ENCODE data around the gene ZNF200.
"Not testable (repeated sequence)": the region's sequence is repeated elsewhere in the genome, so short reads cannot be mapped to it uniquely, and the experiment has no call there.

Gene ZNF200

DNA sequence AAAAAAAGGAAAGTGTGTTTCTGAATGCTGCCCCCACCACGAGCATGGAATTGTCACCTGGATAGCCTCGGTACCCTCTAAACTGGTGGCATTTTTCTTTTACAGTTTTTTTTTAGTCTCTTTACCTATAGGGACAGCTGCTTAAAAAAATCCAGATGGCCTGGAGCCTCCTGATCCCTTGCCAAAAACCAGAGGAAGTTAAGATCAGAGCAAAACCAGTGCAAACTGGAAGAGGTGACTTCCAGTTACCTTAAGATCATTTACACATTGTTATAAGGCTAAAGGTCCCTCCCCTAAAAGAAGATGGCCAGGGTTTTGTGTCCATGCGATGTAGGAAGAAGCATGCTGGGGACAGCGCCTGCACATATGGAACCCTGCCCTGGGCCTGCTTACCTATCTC, 18.0 kb upstream of the ZNF200 start:
- DNase-seq (ENCODE audit: low read depth): no peak

DNA sequence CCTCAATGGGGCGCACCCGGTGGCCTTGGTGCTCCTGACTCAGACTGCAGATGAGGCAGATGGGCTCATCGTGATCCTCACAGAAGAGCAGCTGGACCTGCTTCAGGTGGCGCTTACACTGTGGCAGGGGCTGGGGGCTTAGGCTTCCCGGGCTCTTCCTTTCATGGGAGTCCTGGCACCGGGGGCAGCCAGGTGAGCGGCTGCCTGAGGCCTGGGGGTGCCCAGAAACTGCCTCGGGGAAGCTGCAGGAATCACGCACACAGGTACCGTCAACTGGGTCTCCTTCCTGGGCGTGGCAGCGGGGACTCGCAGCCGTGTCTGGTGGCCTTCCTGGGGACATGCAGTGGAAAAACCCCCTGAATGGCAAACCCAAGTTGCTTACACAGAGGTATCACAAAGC, 14.5 kb upstream of the ZNF200 start:
- DNase-seq (ENCODE audit: low read depth): no peak

DNA sequence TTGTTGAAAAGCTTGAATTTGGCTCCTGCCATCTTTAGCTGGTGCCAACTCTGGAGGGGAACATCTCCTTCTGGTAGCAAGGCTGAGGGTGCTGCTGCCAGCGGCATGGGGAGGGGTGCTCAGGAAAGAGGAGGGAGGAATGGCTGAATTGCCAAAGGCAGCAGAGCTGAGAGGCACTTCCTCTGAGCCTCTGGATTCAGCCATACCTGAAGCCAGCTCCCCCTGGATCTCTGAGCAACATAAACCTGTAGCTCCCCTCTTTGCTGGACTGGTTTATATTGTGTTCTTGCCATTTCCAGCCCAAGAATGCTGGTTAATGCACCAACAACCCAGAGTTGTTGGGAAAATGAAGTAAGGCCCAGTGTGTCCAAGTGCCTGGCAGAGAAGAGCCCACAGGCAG, 14.1 kb upstream of the ZNF200 start:
- no peak for DNase-seq (ENCODE audit: low read depth)

DNA sequence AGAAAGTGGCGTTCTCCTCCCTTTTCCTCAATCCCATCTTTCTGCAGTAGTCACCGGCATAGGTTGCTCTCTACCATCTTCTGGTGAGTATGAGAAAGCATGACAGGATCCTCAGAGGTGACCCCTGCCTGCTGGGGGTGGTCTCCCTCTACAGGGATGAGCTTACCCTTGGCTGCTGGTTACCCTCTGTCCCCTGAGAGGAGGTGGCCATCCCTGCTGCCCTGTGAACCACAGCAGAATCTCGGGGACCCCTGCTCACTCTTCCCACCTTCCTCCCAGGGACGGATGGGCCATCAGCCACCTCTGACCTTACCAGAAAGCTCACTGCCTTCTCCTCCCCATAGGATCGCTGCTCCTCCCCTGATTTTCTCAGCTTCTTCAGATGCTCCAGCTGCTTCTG, 13.6 kb upstream of the ZNF200 start:
- DNase-seq (ENCODE audit: low read depth): no peak

DNA sequence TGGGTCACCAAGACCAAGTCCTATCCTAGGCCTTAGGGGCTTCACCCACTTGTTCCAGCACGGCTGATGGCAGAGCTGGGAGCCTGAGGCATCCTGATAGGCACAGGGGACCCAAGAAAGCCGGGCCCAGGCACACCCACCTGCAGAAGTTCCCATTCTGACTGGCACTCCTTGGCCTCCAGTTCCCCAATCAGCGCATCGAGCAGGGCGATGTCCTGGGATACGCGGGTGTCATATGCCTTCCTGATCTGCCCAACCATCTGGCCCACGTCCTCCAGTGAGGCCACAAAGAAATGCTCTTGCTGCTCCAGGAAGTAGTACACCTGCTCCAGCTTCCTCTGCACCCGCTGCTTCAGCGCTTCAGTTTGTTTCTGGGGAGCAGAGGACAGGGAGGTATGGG, 11.9 kb upstream of the ZNF200 start:
- no peak for DNase-seq (ENCODE audit: low read depth)

DNA sequence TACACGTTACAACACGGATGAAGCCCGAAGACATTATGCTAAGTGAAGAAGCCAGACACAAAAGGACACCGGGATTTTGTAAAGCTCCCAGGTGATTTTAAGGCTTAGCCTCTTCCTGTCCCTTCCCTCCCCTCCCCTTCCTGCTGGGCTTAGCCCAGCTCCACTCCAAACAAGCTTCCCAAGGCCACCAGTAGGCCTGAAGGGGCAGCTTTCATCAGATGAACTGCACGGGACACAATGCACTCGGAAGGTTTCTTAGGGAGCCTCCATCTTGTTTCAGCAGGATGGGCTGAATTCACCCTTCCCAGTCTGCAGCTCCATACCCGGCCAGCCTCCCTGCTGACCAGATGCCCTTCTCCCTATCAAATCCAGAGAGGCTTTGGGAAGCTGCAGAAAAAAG, 11.0 kb upstream of the ZNF200 start:
- DNase-seq (ENCODE audit: low read depth): no peak

DNA sequence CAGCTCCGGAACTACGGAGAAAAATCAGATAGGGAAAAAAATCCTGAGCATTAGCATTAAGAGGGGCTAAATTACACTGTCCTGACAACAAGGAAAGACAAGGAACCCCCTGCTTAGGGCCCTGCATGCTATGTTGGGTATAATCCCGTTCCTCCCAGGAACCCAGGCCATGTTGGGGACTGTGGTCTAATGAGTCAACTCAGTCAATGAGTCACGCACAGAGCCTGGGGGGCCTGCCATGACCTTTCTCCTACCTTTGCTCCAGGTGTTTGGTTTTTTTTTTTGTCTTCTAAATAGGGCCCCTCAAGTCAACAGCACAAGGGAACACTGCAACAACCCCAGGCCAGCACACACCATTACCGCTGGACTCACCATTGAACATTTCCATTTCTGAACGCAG, 8.9 kb upstream of the ZNF200 start:
- DNase-seq (ENCODE audit: low read depth): no peak

DNA sequence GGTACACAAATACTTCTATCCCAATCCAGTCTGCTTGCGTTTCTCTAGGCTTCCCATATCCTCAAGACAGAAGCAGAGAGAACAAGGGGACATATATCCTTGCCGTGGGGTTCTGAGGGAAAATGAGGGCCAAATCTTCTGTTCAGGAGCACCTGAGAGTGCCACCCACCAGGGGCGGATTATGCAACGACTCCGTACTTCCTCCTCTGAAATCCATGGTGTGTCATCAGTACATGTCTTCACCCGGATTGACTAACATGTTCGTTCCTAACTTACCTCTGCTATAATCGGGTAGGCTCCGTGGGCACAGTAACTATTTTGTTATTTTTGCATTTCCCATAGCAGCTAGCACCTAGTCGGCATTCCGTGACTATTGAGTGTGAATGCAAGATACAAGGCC, 7.8 kb upstream of the ZNF200 start:
- DNase-seq (ENCODE audit: low read depth): no peak

DNA sequence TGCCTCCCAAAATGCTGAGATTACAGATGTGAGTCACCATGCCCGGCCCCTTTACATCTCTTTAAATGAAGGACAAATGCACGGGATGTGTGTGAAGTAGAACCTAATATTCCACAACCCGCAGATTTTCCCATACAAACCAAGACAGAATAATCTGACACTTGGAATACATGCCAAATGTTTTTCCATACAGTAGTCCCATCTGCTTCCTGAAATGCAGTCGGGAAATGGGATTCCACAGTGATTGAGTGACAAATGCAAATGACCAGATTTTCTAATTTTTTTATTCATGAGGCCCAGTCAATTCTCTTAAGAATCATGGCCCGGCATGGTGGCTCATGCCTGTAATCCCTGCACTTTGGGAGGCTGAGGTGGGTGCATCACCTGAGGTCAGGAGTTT, 6.8 kb upstream of the ZNF200 start:
- no peak for DNase-seq (ENCODE audit: low read depth)

DNA sequence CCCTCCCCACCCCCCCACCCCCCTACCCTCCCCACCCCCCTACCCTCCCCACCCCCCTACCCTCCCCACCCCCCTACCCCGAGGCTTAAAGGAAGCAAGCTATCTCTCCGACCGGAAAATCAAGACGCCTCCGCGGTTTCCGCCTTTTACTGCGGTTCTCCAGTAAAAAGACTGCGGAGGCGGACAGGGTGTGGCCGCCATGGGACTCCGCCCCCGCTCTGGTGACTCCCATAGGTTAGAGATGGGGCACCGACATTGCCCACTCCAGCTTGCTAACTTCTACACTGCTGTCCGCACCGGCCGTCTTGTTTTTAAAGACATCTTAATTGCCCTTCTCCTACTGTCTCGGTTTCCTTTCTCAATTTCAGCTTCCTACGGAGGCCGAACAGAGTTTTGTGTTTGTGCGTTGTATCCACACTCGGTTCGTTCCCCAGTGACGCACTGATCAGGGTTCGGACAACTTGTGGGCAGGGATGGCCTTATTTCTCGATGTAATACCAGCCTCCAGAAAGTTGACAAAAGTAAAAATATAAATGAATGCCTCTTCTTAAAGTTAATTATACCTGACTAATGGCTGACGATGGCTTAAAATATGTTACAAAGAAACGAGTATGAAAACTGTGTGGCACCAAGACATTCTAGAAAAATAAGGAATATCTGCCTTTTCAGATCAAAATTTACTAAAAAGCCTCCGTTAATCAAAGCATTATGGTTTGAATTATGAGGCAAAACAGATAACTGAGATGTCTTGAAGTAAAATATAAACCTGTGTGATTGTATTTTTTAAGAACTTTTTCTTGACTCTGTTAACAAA, 1.1 kb upstream of the ZNF200 start:
- DNase-seq (ENCODE audit: low read depth): no peak

DNA sequence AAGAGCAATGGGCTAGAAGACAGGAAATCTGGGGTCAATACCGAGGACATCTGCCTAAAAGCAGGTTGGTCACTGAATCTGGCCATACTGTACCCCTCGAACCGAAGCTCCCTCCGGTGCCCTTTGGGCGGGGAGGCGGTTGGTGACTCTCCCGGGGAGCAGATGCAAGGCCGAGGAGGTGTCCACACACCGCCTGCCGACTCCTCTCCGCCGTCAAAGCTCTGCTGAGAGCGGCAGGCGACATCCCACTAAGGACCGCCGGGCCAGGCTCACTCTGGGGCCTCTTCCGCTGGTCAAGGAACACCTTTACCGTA, 458 bp downstream of the ZNF200 start:
- no peak for DNase-seq (ENCODE audit: low read depth)

DNA sequence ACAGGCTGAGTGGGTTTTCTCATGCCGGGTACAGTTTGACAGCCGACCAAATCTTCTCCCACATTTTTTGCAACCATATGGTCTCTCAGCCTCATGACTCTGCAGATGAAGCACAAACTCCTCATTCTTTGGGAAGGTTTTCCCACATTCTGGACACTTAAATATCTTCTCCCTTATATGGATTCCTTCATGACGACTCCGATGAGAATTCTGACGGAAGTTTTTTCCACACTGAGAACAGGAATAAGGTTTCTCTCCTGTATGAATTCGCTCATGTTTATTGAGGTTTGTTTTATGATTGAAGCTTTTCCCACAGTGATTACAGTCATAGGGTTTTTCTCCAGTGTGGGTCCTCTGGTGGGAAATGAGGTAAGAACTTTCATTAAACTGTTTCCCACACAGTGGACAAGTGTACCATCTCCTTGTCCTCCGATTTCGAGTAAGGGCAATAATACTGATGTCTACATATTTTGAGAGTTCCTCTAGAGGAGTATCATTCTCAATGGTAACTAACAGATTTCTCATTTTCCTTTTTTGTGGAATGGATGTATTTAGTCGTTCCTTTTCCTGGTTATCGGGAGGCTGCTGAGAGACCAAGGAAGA, 10.9 kb downstream of the ZNF200 start:
- no peak for DNase-seq (ENCODE audit: low read depth)

DNA sequence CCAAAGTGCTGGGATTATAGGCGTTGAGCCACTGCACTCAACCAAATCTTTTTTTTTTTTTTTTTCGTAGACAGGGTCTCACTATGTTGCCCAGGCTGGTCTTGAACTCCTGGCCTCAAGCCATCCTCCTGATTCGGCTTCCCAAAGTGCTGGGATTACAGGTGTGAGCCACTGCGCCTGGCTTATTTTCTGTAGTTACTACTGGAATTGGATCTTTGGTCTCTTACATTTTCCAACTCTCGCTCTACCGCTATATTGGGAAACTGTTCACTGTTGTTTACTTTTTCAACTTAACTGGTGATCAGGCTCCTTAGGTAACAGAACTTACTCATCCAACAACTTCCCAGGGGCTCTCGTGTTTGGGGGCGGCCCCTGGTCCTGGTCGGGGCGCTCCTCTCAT, 14.1 kb downstream of the ZNF200 start:
- DNase-seq (ENCODE audit: low read depth): no peak

DNA sequence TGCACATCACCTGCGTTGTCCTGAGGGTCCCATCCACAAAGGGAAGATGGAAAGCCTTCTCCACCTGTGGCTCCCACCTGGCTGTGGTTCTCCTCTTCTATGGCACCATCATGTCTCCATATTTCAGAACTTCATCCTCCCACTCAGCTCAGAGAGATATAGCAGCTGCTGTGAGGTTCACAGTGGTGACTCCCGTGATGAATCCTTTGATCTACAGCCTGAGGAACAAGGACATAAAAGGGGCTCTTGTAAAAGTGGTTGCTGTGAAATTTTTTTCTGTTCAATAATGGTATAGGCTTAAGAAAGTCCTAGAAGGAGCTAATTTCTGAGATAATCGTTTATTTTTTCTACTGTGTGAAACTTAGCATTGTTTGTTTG, 18.7 kb downstream of the ZNF200 start:
- DNase-seq (ENCODE audit: low read depth): no peak

DNA sequence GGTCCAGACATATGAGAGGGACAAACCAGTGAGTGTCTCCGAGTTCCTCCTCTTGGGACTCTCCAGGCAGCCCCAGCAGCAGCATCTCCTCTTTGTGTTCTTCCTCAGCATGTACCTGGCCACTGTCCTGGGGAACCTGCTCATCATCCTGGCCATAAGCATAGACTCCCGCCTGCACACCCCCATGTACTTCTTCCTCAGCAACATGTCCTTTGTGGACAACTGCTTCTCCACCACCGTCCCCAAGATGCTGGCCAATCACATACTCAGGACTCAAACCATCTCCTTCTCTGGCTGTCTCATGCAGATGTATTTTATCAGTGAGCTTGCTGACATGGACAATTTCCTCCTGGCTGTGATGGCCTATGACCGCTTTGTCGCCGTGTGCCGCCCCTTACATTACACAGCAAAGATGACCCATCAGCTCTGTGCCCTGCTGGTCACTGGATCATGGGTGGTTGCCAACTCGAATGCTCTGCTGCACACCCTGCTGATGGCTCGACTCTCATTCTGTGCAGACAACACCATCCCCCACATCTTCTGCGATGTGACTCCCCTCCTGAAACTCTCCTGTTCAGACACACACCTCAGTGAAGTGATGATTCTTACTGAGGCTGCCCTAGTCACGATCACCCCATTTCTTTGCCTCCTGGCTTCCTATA, 19.2 kb downstream of the ZNF200 start:
- no peak for DNase-seq (ENCODE audit: low read depth)

DNA sequence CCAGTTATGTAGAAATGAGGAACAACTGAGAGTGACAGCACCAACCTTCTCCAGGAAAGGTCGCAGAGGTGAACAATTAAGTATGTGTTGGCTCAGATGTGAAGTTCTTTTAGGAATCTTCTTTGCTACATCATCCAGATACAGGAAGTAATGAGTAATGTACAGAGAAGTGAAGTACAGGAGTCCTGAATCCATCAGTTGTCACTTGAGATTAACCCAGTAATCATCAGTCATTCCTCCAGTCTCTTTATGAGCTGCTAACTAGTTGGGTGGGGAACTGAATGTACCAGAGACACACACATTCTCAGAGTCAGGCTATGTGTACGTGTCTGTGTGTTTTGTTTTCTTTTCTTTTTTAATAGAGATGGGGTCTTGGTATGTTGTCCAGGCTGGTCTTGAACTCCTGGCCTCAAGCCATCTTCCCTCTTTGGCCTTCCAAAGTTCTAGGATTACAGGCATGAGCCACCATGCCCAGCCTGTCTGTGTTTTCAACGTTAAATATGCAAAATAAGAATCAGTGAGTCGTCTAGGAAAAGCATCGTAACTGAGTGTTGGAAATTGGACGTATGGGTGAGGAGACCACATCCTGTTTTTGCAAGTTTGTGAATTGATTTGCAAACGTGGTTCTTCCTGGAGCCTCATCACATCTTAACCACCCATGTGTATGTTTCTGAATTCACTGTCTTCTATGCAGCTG, 19.9 kb downstream of the ZNF200 start:
- no peak for DNase-seq (ENCODE audit: low read depth)

DNA sequence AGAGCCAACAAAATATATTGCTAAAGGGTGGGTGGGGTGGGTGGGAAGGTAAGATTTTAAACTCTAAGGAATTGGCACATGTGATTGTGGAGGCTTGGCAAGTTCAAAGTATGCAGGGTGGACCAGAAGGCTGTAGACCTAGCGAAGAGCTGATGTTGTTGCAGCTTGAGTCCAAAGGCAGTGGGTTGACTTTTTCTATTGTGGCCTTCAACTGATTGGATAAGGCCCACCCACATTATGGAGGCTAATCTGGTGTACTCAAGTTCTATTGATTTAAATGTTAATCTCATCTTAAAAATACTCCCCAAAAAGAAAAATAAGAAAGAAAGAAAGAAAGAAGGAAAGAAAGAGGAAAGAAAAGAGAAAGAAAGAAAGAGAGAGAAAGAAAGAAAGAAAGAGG, 22.4 kb downstream of the ZNF200 start:
- no peak for DNase-seq (ENCODE audit: low read depth)

DNA sequence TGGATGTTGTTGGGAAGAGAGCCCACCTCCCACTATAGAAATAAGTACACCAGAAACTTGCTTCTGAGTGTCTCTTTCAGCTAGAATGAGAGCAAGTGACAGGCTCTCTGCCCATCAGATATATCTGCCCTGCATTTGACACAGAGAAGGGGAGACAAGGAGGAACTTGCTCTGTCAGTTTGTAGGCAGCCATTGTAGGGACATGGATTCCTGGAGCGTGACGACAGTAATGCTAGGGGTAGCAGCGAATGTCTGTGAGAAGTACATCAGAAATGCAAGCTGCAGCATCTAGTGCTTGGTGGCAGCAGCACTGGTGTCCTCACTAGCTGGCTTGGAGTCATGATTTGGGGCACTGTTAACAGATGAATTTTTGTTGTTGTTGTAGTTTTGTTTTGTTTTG, 23.0 kb downstream of the ZNF200 start:
- DNase-seq (ENCODE audit: low read depth): no peak

DNA sequence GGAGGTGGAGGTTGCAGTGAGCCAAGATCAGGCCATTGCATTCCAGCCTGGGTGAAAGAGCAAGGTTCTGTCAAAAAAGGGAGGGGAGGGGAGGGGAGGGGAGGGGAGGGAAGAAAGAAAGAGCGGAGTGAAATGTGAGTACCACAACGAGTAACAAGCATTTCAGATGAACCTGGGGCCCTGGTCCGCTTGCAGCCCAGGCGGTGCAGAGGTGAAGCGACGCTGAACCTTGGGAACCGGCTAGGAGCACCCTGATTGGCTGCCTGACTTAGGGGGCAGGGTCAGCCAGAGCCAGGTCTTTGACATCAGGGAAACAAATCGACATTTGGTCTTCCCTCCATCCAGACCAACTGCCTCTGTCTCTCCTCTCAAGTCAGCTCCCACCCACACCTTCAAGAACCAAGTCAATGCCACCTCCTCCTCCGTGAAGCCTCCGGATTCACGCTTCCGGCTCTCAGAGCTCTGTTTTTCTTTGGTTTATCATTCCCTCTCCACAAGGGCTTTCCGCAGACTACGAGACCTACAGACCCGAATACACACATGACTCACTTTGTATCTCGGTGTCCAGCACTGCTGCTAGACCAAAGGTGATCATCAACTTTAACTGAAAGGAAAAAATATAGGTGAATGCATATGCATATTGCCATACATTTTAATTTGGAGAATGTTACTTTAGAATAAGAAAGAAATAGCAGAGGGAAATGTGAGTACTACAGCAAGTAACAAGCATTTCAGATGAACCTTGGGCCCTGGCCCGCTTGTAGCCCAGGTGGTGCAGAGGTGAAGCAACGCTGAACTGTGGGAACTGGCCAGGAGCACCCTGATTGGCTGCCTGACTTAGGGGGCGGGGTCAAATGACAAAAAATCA, 27.6 kb downstream of the ZNF200 start:
- DNase-seq (ENCODE audit: low read depth): no peak

DNA sequence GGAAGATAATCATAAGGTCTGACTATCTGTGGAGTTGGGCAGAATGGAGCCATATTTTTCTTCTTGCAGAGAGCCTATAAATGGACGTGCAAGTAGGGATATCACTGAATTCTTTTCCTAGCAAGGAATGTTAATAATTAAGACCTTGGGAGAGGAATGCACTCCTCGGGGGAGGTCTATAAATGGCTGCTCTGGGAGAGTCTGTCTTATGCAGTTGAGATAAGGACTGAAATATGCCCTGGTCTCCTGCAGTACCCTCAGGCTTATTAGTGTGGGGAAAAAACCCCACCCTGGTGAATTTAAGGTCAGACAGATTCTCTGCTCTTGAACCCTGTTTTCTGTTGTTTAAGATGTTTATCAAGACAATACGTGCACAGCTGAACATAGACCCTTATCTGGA, 29.0 kb downstream of the ZNF200 start:
- DNase-seq (ENCODE audit: low read depth): not testable (repeated sequence)

DNA sequence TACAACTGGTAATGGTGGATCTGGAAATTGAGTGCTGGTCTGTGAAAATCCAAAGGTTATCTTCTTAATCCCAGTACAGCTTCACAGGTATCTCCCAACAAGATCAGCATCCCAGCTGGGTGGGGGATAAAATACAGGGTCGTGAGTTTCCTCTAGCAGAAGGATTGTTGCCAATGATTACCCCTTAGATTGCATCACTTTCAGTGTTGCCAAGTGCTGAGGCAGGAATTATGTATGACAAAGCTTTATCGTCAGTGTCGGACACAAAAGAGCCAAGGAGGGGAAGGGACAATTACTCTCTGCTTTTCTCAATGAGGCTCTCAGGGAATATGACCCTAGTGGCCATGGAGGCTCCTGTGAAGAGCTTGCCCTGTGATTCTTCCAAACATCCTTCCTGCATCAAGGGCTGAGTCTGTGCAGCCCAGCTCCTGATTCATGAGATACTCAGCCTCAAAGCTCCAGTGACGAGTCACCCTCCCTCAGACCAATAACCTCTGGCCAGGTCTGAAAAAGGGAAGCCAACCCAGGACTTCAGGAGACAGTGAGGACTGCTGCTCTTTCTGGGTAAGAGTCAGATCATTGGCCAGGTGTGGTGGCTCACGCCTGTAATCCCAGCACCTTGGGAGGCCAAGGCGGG, 31.9 kb downstream of the ZNF200 start:
- no peak for DNase-seq (ENCODE audit: low read depth)
